ENCODE data around the gene GNAQ. TPM values are rescaled to one million over a fixed set of nuclear protein-coding genes. Genes with fewer than 3 reads are reported as not detected.

Gene GNAQ
- total RNA-seq, 6 donors from 2014 or later: 50.3 to 117 (median 94.3) TPM

GRCh38 chr9:77876590-77876989, 155.0 kb downstream of the GNAQ start:
- WGBS, 2 donors: 93 to 95% methylated on average over 3 of the region's 3 CpGs
- no peak for TF ChIP-seq POLR2A (IDR thresholded peaks at IDR 0.05)
- no peak for TF ChIP-seq CTCF (IDR thresholded peaks at IDR 0.05)
- no peak overlapping the region for H3K27ac ChIP-seq
- H3K4me3 ChIP-seq: no peak overlapping the region
- H3K36me3 ChIP-seq: no peaks in the 10 kb centered on the region
- H3K4me1 ChIP-seq: peaks cover 5 to 24% (median 16%) of the 10 kb centered on the region in 4 donors
- H3K9me3 ChIP-seq: no peaks in the 10 kb centered on the region
- H3K27me3 ChIP-seq: no peaks in the 10 kb centered on the region
- DNase-seq: no peak
- no peak for ATAC-seq (ENCODE audit: low FRiP score in 2 of 2)

DNA sequence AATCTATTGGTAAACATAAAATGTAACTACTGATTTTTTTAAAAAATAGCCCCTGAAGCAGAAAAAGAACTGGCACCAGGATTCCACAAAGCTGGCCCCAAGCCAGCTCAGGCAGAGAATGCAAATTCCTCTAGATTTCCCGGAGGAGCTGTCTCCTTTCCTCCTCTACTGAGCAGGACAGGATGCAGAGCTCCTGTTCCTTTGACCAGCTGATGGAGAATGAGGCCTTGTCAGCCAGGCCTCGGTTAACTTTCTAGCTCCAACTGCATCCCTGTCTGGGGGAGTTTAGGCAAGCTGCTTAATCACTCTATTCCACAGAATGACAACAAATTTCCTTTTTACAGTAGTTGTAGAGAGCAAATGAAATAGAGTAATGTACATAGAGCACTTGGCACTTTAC, 155.5 kb downstream of the GNAQ start:
- WGBS, 2 donors: 5 to 38% methylated on average over 2 of the region's 2 CpGs
- no peaks in the 10 kb centered on the region for H3K36me3 ChIP-seq
- TF ChIP-seq CTCF (IDR thresholded peaks at IDR 0.05): no peak
- TF ChIP-seq POLR2AphosphoS5 (IDR thresholded peaks at IDR 0.05): no peak
- no peak for TF ChIP-seq POLR2A (IDR thresholded peaks at IDR 0.05)
- TF ChIP-seq EP300 (IDR thresholded peaks at IDR 0.05): no peak
- no peak overlapping the region for H3K4me3 ChIP-seq
- ATAC-seq (ENCODE audit: low FRiP score in 2 of 2) (no peak), DNase-seq (no peak)
- H3K27ac ChIP-seq: no peak overlapping the region
- H3K9me3 ChIP-seq: no peaks in the 10 kb centered on the region
- H3K4me1 ChIP-seq: peaks cover 5 to 24% (median 16%) of the 10 kb centered on the region in 4 donors
- no peaks in the 10 kb centered on the region for H3K27me3 ChIP-seq

- Histone ChIP-seq H3K4me3 (no peak overlapping the region), H3K36me3 (no peaks in the 10 kb centered on the region), H3K27ac (no peak overlapping the region), H3K4me1 (peaks cover 0 to 17% (median 7%) of the 10 kb centered on the region in 4 donors), H3K9me3 (no peaks in the 10 kb centered on the region), H3K27me3 (no peaks in the 10 kb centered on the region)
- TF ChIP-seq POLR2A (IDR thresholded peaks at IDR 0.05) (no peak), POLR2AphosphoS5 (IDR thresholded peaks at IDR 0.05) (no peak), CTCF (IDR thresholded peaks at IDR 0.05) (no peak), EP300 (IDR thresholded peaks at IDR 0.05) (no peak)
- no peak for ATAC-seq (ENCODE audit: low FRiP score in 2 of 2)
- 82 to 88% methylated on average over 3 of the region's 3 CpGs for WGBS, 2 donors
- DNase-seq: no peak
These were observed 158.7 kb downstream of the GNAQ start for GRCh38 chr9:77872863-77873262.

GRCh38 chr9:77872177-77872576, 159.4 kb downstream of the GNAQ start:
- Histone ChIP-seq H3K4me1 (peaks cover 0 to 17% (median 7%) of the 10 kb centered on the region in 4 donors), H3K27ac (no peak overlapping the region), H3K9me3 (no peaks in the 10 kb centered on the region), H3K4me3 (no peak overlapping the region), H3K36me3 (no peaks in the 10 kb centered on the region), H3K27me3 (no peaks in the 10 kb centered on the region)
- no peak for TF ChIP-seq POLR2AphosphoS5 (IDR thresholded peaks at IDR 0.05)
- TF ChIP-seq CTCF (IDR thresholded peaks at IDR 0.05): no peak
- TF ChIP-seq POLR2A (IDR thresholded peaks at IDR 0.05): no peak
- TF ChIP-seq EP300 (IDR thresholded peaks at IDR 0.05): no peak
- no peak for DNase-seq
- no peak for ATAC-seq (ENCODE audit: low FRiP score in 2 of 2)

DNA sequence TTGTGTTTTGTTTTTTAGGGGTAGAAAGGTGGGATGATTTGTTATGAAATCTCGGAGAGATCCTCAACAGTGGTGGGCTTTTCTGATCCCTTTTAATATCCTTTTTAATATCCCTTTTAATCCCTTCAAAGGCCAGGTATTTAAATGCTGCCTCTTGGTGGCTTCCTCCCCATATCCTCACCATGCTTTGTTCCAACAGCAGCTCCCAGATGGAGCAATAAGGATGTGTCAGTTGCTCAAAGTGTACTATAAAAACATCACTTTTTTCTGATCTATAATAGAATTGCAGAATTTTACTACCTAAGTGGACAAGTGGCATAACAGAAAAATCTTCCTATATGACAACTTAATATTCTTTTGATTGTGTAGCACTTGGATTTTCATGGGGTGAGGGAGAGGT, 160.1 kb downstream of the GNAQ start:
- no peaks in the 10 kb centered on the region for H3K9me3 ChIP-seq
- peaks cover 0 to 14% (median 7%) of the 10 kb centered on the region in 4 donors for H3K4me1 ChIP-seq
- DNase-seq (no peak), ATAC-seq (ENCODE audit: low FRiP score in 2 of 2) (no peak)
- H3K27ac ChIP-seq: no peak overlapping the region
- no peak overlapping the region for H3K4me3 ChIP-seq
- TF ChIP-seq CTCF (IDR thresholded peaks at IDR 0.05) (no peak), POLR2A (IDR thresholded peaks at IDR 0.05) (no peak), EP300 (IDR thresholded peaks at IDR 0.05) (no peak), POLR2AphosphoS5 (IDR thresholded peaks at IDR 0.05) (no peak)
- no peaks in the 10 kb centered on the region for H3K36me3 ChIP-seq
- 95 to 100% methylated on average over 1 of the region's 1 CpG for WGBS, 2 donors
- no peaks in the 10 kb centered on the region for H3K27me3 ChIP-seq

All from upper lobe of left lung (tissue), 6 donors.